SK-N-SH treated with all-trans-retinoic acid at 6 μM for 48 hours (cell line): ENCODE measurements around the gene ORC1.

Experiments used
- ATAC-seq: fragments of 200-7000 bp; cut with Tn5 transposase; 3 replicates; pipeline ENCODE4 v1.9.1; 2020; ENCODE audit warnings: mild to moderate bottlenecking, moderate library complexity
- ARNTL ChIP-seq: fragments of 450-650 bp; formaldehyde crosslinking; IDR thresholded peaks from 2 replicates; pipeline ENCODE4 v1.5.0; 2020; ENCODE audit warnings: low read depth, mild to moderate bottlenecking, moderate library complexity, borderline replicate concordance
- BACH2 ChIP-seq: fragments of 250-450 bp; sonication (Bioruptor Pico); IDR thresholded peaks from 2 replicates; pipeline ENCODE4 v1.9.0; 2021; ENCODE audit warnings: mild to moderate bottlenecking, borderline replicate concordance
- ESRRG ChIP-seq: fragments of 250-450 bp; sonication (Bioruptor Pico); IDR thresholded peaks from 2 replicates; pipeline ENCODE4 v1.6.1; 2021; ENCODE audit warnings: mild to moderate bottlenecking
- GLIS3 ChIP-seq: fragments of 250-450 bp; sonication (Bioruptor Pico); IDR thresholded peaks from 2 replicates; pipeline ENCODE4 v1.5.0; 2020; ENCODE audit warnings: mild to moderate bottlenecking, moderate library complexity
- ISL1 ChIP-seq: fragments of 250-450 bp; sonication (Bioruptor Pico); IDR thresholded peaks from 2 replicates; pipeline ENCODE4 v2.1.2; 2022; ENCODE audit warnings: mild to moderate bottlenecking, moderate library complexity
- TOX ChIP-seq: fragments of 250-450 bp; sonication (Bioruptor Pico); IDR thresholded peaks from 2 replicates; pipeline ENCODE4 v1.8.0; 2021; ENCODE audit warnings: mild to moderate bottlenecking, moderate library complexity, borderline replicate concordance
- ZC3H10 ChIP-seq: fragments of 250-450 bp; sonication (Bioruptor Pico); IDR thresholded peaks from 2 replicates; pipeline ENCODE4 v1.5.1; 2021; ENCODE audit warnings: mild to moderate bottlenecking, moderate library complexity
- ZFP3 ChIP-seq: fragments of 250-450 bp; sonication (Bioruptor Pico); IDR thresholded peaks from 2 replicates; pipeline ENCODE4 v1.5.0; 2020; ENCODE audit warnings: mild to moderate bottlenecking, moderate library complexity
- ZFP30 ChIP-seq: fragments of 450-650 bp; formaldehyde crosslinking; IDR thresholded peaks from 2 replicates; pipeline ENCODE4 v1.5.0; 2022; ENCODE audit warnings: mild to moderate bottlenecking, moderate library complexity
- ZNF565 ChIP-seq: fragments of 450-650 bp; formaldehyde crosslinking; conservative IDR thresholded peaks from 2 replicates; pipeline ENCODE4 v1.5.0; 2020; ENCODE audit warnings: low read depth, mild to moderate bottlenecking, moderate library complexity
- ZNF70 ChIP-seq: fragments of 450-650 bp; formaldehyde crosslinking; IDR thresholded peaks from 2 replicates; pipeline ENCODE4 v1.5.0; 2020; ENCODE audit warnings: mild to moderate bottlenecking, moderate library complexity
- ZNF8 ChIP-seq: fragments of 450-650 bp; formaldehyde crosslinking; IDR thresholded peaks from 2 replicates; pipeline ENCODE4 v1.5.0; 2020; ENCODE audit warnings: mild to moderate bottlenecking, moderate library complexity
- TF ChIP-seq, protein P1 (sequence below): fragments of 250-450 bp; sonication (Bioruptor Pico); IDR thresholded peaks from 2 replicates; pipeline ENCODE4 v1.5.0; 2020; ENCODE audit warnings: mild to moderate bottlenecking, moderate library complexity
- TF ChIP-seq, protein P2 (sequence below): fragments of 250-450 bp; sonication (Bioruptor Pico); IDR thresholded peaks from 2 replicates; pipeline ENCODE4 v1.5.1; 2021; ENCODE audit warnings: mild to moderate bottlenecking, moderate library complexity
- TF ChIP-seq, protein P3 (sequence below): fragments of 250-450 bp; sonication (Bioruptor Pico); IDR thresholded peaks from 2 replicates; pipeline ENCODE4 v1.8.0; 2020; ENCODE audit warnings: mild to moderate bottlenecking, moderate library complexity, borderline replicate concordance
- TF ChIP-seq, protein P4 (sequence below): fragments of 250-450 bp; sonication (Bioruptor Pico); IDR thresholded peaks from 2 replicates; pipeline ENCODE4 v1.5.1; 2020; ENCODE audit warnings: low read depth, mild to moderate bottlenecking, moderate library complexity

The ORC1 gene

DNA sequence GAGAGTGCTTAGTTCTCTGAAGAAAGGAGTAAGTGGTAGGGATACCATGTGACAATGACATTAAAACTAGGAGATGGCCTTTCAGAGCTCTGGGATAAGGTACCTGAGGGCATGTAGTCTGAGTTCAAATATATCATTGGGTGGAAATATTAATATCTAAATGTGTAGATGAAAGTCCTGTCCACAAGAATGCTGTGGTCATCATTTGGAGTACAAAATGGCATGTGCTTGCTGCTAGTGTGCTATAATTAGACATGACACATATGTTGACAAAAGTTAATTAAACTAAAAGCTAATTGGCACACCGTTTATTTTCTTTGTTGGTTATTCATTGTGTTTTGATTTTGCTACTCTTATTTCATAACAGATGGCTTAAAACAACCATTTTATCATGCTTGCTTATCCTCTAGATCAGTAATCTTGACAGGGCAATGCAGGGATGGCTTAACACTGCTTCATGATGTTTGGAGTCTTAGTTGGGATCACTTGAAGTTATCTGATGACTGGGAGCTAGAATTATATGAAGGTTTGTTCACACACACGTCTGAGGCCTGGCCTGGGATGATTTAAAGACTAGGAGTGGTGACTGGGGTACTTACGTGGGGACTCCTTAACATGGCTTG, 69.2 kb downstream of the ORC1 start (continued):
- TF ChIP-seq, protein P1, sequence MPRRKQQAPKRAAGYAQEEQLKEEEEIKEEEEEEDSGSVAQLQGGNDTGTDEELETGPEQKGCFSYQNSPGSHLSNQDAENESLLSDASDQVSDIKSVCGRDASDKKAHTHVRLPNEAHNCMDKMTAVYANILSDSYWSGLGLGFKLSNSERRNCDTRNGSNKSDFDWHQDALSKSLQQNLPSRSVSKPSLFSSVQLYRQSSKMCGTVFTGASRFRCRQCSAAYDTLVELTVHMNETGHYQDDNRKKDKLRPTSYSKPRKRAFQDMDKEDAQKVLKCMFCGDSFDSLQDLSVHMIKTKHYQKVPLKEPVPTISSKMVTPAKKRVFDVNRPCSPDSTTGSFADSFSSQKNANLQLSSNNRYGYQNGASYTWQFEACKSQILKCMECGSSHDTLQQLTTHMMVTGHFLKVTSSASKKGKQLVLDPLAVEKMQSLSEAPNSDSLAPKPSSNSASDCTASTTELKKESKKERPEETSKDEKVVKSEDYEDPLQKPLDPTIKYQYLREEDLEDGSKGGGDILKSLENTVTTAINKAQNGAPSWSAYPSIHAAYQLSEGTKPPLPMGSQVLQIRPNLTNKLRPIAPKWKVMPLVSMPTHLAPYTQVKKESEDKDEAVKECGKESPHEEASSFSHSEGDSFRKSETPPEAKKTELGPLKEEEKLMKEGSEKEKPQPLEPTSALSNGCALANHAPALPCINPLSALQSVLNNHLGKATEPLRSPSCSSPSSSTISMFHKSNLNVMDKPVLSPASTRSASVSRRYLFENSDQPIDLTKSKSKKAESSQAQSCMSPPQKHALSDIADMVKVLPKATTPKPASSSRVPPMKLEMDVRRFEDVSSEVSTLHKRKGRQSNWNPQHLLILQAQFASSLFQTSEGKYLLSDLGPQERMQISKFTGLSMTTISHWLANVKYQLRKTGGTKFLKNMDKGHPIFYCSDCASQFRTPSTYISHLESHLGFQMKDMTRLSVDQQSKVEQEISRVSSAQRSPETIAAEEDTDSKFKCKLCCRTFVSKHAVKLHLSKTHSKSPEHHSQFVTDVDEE: no peak
- TF ChIP-seq, protein P2, sequence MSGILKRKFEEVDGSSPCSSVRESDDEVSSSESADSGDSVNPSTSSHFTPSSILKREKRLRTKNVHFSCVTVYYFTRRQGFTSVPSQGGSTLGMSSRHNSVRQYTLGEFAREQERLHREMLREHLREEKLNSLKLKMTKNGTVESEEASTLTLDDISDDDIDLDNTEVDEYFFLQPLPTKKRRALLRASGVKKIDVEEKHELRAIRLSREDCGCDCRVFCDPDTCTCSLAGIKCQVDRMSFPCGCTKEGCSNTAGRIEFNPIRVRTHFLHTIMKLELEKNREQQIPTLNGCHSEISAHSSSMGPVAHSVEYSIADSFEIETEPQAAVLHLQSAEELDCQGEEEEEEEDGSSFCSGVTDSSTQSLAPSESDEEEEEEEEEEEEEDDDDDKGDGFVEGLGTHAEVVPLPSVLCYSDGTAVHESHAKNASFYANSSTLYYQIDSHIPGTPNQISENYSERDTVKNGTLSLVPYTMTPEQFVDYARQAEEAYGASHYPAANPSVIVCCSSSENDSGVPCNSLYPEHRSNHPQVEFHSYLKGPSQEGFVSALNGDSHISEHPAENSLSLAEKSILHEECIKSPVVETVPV: no peak
- TF ChIP-seq ZFP3 (CRISPR knock-in tag): no peak
- TF ChIP-seq ARNTL (CRISPR knock-in tag): no peak
- TF ChIP-seq GLIS3: no peak
- no peak for TF ChIP-seq ISL1 (CRISPR knock-in tag)
- no peak for TF ChIP-seq ZNF70

DNA sequence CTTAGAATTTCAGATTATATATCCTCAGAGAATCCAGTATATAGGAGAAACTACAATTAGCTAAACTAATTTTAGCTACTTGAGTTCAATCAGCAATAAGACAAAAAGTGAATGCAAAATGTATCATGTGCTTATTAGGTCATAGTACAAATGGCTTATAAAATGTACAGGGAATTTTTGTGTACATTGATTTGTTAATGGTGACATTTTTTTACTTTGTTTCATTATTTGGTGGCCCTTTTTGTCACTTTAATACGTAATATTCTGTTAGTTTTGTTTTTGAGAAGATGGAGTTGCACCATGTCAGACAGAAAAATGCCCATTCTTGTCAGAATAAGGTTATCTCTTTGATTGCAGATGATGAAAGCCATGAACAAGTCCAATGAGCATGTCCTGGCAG, 71.8 kb downstream of the ORC1 start:
- TF ChIP-seq BACH2: no peak

DNA sequence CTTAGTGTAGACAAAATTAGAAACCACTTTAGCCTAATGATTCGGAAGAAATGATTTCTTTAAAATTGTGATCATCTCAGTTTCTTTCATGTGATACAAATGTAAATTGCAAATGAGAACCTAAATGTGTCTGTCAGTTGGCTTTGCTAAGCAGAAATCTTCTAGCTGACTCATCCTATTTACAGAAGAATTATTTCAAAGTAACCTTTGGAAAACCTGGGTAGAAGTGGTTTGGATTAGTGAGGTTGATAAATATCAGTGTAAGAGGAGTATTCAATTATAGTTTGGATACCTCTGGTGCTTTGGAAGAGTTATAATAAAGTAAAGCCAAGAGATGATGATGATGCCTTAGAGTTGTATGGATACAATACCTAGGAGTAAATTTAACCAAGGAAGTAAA, 75.6 kb downstream of the ORC1 start:
- TF ChIP-seq ARNTL (CRISPR knock-in tag) (no peak), ZFP30 (CRISPR knock-in tag) (no peak), ZFP3 (CRISPR knock-in tag) (no peak), BACH2 (no peak), ZC3H10 (CRISPR knock-in tag) (no peak), ESRRG (CRISPR knock-in tag) (no peak), ZNF565 (CRISPR knock-in tag) (no peak), TOX (CRISPR knock-in tag) (no peak), ZNF8 (no peak)
- TF ChIP-seq, protein P3, sequence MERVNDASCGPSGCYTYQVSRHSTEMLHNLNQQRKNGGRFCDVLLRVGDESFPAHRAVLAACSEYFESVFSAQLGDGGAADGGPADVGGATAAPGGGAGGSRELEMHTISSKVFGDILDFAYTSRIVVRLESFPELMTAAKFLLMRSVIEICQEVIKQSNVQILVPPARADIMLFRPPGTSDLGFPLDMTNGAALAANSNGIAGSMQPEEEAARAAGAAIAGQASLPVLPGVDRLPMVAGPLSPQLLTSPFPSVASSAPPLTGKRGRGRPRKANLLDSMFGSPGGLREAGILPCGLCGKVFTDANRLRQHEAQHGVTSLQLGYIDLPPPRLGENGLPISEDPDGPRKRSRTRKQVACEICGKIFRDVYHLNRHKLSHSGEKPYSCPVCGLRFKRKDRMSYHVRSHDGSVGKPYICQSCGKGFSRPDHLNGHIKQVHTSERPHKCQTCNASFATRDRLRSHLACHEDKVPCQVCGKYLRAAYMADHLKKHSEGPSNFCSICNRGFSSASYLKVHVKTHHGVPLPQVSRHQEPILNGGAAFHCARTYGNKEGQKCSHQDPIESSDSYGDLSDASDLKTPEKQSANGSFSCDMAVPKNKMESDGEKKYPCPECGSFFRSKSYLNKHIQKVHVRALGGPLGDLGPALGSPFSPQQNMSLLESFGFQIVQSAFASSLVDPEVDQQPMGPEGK: no peak
- TF ChIP-seq, protein P4, sequence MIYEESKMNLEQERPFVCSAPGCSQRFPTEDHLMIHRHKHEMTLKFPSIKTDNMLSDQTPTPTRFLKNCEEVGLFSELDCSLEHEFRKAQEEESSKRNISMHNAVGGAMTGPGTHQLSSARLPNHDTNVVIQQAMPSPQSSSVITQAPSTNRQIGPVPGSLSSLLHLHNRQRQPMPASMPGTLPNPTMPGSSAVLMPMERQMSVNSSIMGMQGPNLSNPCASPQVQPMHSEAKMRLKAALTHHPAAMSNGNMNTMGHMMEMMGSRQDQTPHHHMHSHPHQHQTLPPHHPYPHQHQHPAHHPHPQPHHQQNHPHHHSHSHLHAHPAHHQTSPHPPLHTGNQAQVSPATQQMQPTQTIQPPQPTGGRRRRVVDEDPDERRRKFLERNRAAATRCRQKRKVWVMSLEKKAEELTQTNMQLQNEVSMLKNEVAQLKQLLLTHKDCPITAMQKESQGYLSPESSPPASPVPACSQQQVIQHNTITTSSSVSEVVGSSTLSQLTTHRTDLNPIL (CRISPR knock-in tag): no peak
- ATAC-seq: peak; percentile 27; the same call in 1 of the 3 replicates

More for the DNA sequence above, 71.8 kb downstream of the ORC1 start:
- ATAC-seq: no peak

DNA sequence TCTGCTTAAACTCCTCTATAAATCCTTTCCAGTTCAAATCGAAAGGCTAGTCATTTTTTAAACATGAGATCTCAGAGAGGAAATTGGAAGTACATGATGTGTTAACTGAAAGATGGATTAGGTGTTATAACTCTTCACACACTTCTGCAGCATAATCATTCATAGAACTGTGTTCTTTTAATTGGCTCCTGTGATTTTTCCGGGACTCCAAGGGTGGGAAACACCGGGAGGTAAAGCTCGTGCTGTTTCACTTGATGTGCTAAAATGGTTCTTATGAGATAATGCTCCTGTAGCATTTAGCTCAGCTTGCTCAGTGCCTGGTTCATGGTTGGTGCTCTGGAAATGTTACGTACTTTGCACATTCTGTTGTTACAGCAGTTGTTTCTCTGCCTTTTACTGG, 78.4 kb downstream of the ORC1 start:
- no peak for ATAC-seq
- no peak for TF ChIP-seq BACH2
- TF ChIP-seq, protein P1: no peak
- TF ChIP-seq ZNF565 (CRISPR knock-in tag): no peak
- TF ChIP-seq, protein P2: no peak
- TF ChIP-seq ZNF8: no peak
- no peak for TF ChIP-seq ESRRG (CRISPR knock-in tag)
